Hematopoietic multipotent progenitor cell treated with erythropoietin and hydrocortisone succinate and interleukin-3 and kit ligand, for 8 days (in vitro differentiated cells): ENCODE data around the gene BIN2.
A peak's percentile ranks its signal among the peaks of the same experiment; 100 is the strongest.

Experiments
- DNase-seq: peaks from one replicate; pipeline ENCODE4 v3.0.0-alpha.2; 2015

The BIN2 gene

GRCh38 chr12:51253276-51253675 is 70.7 kb downstream of the BIN2 start:
- no peak for DNase-seq

- no peak for DNase-seq
Measured at GRCh38 chr12:51247523-51248206, 76.3 kb downstream of the BIN2 start.

GRCh38 chr12:51246254-51246853 is 77.6 kb downstream of the BIN2 start:
- peak; percentile 84 for DNase-seq

- no peak for DNase-seq
Measured at GRCh38 chr12:51245476-51246253, 78.3 kb downstream of the BIN2 start.

- DNase-seq = no peak
Measured at GRCh38 chr12:51244269-51244668, 79.7 kb downstream of the BIN2 start.

GRCh38 chr12:51242876-51243275 is 81.1 kb downstream of the BIN2 start:
- DNase-seq = no peak

- DNase-seq = no peak
Measured at GRCh38 chr12:51242120-51242519, 81.9 kb downstream of the BIN2 start.

- no peak for DNase-seq
Measured at GRCh38 chr12:51240971-51241370, 83.0 kb downstream of the BIN2 start.

GRCh38 chr12:51238510-51239334 is 85.3 kb downstream of the BIN2 start, which contains the start of gene DAZAP2:
TSS of gene DAZAP2 (plus strand) at chr12:51238826. CDS start at chr12:51238908, 82 bp downstream.
- peak; percentile 95 for DNase-seq

GRCh38 chr12:51238037-51238509 is 85.9 kb downstream of the BIN2 start:
- no peak for DNase-seq

- DNase-seq = peak; percentile 32
Measured at GRCh38 chr12:51234530-51234929, 89.4 kb downstream of the BIN2 start.

GRCh38 chr12:51232642-51233041 is 91.3 kb downstream of the BIN2 start:
- DNase-seq = no peak
